Muscle of back (tissue), 11 donors: ENCODE results near the gene GPAT2. TPM values are rescaled to one million over a fixed set of nuclear protein-coding genes. Genes with fewer than 3 reads are reported as not detected.
"Not testable (repeated sequence)": the region's sequence is repeated elsewhere in the genome, so short reads cannot be mapped to it uniquely, and the experiment has no call there.

Source experiments
- DNase-seq, 3 donors: peaks; one replicate each; pipeline versions ENCODE4 v3.0.0 to v3.0.0-alpha.2; 2013
- polyA plus RNA-seq, 10 donors: library from polyadenylated mRNA; unstranded; fragments of 120-200 nt; gene quantifications; one replicate each; pipeline ENCODE4 v1.2.1, GENCODE V29; 2013; ENCODE audit not compliant: insufficient read length in 10 of 10

Gene GPAT2
- polyA plus RNA-seq, 10 donors = 2.2 to 9.0 (median 5.2) TPM

GRCh38 chr2:96024336-96025193, 10.2 kb downstream of the GPAT2 start:
- DNase-seq = peak in 1 of 3 donors; percentile 23

GRCh38 chr2:96023701-96024100, 11.0 kb downstream of the GPAT2 start:
- DNase-seq = not testable (repeated sequence)

GRCh38 chr2:96022701-96023447, 11.8 kb downstream of the GPAT2 start:
- peak; percentile 72 to 88 (median 83) for DNase-seq

GRCh38 chr2:96022126-96022525, 12.6 kb downstream of the GPAT2 start:
- DNase-seq = not testable (repeated sequence)

- not testable (repeated sequence) for DNase-seq
Observed at GRCh38 chr2:96021142-96021541, 13.6 kb downstream of the GPAT2 start.

GRCh38 chr2:96019909-96020590, 14.7 kb downstream of the GPAT2 start:
- DNase-seq = not testable (repeated sequence)

- not testable (repeated sequence) for DNase-seq
Observed at GRCh38 chr2:96016321-96016720, 18.4 kb downstream of the GPAT2 start.

GRCh38 chr2:96012792-96013264, 21.9 kb downstream of the GPAT2 start:
- not testable (repeated sequence) for DNase-seq

- DNase-seq = not testable (repeated sequence)
Observed at GRCh38 chr2:96012086-96012791, 22.5 kb downstream of the GPAT2 start.

- peak in 1 of 3 donors; percentile 28 for DNase-seq
Observed at GRCh38 chr2:96011129-96011455, 23.6 kb downstream of the GPAT2 start.

GRCh38 chr2:96010320-96011128, 24.2 kb downstream of the GPAT2 start:
- DNase-seq = peak; percentile 83 to 92 (median 87)

- DNase-seq = not testable (repeated sequence)
Observed at GRCh38 chr2:96009833-96010232, 24.9 kb downstream of the GPAT2 start.

GRCh38 chr2:96008051-96008450, 26.7 kb downstream of the GPAT2 start:
- DNase-seq = not testable (repeated sequence)

GRCh38 chr2:96006248-96006647, 28.5 kb downstream of the GPAT2 start:
- DNase-seq = not testable (repeated sequence)

GRCh38 chr2:95992520-95993272, 42.0 kb downstream of the GPAT2 start:
- peak; percentile 28 to 81 (median 32) for DNase-seq

- DNase-seq = not testable (repeated sequence)
Observed at GRCh38 chr2:95992102-95992501, 42.6 kb downstream of the GPAT2 start.

GRCh38 chr2:95991351-95992094, 43.2 kb downstream of the GPAT2 start, which contains the start of gene ANKRD36C:
Gene ANKRD36C, minus strand, starts transcription at chr2:95991824. Its CDS starts 116 bp downstream, at chr2:95991708.
- DNase-seq = peak; percentile 32 to 75 (median 46)

- DNase-seq = not testable (repeated sequence)
Observed at GRCh38 chr2:95990884-95991283, 43.8 kb downstream of the GPAT2 start.
